ENCODE measurements around the gene MBNL1.
"Not testable (repeated sequence)": the region's sequence is repeated elsewhere in the genome, so short reads cannot be mapped to it uniquely, and the experiment has no call there.

Gene MBNL1

GRCh38 chr3:152321955-152322377 is 53.2 kb downstream of the MBNL1 start:
- no peak for DNase-seq

- DNase-seq: no peak
These were observed 54.0 kb downstream of the MBNL1 start for GRCh38 chr3:152322756-152323155.

DNA sequence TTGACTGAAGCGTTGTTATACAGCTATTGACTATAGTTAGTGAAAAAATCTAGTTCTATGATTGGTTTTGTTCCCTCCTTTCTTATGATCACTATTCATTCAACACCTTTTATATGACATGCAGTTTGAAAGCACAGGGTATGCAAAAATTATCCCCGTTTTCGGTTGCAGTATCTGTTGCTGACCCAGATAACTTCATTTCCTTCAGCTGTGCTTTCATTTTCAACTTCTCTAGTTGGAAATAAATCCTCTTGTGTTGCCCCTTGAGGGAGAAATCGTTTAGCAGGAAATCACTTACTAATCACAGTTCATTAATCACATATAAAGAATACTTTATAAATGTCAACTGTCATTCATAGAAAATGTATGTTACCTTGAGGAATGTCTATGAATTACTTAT is 55.1 kb downstream of the MBNL1 start:
- no peak for DNase-seq

GRCh38 chr3:152325136-152325535 is 56.4 kb downstream of the MBNL1 start:
- no peak for DNase-seq

GRCh38 chr3:152327203-152327602 is 58.5 kb downstream of the MBNL1 start:
- DNase-seq: no peak

- no peak for DNase-seq
These were observed 60.1 kb downstream of the MBNL1 start for GRCh38 chr3:152328841-152329240.

DNA sequence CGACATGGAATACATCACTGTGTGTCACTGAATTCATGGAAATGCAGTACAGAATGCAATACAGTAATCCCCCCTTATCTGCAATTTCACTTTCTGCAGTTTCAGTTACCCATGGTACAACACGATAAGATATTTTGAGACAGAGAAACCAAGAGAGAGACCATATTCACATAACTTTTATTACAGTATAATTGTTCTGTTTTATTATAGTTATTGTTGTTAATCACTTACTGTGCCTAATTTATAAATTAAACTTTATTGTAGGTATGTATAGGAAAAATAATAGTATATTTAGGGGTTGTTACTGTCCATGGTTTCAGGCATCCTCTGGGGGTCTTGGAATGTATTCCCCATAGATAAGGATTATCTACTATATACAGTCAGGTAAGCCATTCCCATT is 61.8 kb downstream of the MBNL1 start:
- DNase-seq: no peak

DNA sequence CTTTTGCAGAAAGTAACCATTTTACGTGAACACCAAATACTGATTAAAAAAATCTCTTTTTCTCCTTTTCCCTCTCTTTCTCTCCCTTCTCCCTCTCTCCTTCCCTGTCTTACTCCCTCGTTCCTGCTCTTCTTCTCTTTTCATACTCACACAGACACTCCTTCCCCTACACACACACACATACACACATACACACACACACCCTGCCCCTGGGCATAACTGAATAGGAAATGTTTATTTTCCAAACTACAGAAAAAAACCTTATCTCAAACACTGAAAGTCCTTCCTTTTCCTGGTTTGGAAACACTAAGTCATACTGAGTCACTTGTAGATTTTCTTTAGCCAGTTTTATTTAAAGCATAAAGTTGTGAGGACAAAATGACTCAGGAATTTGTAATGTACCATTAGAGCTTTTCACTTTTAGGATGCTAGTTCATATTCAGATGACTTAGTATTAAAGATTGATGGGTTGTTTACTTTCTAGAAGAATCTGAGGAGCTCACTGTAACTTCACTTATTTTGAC is 62.4 kb downstream of the MBNL1 start:
- no peak for DNase-seq

GRCh38 chr3:152331998-152332397 is 63.3 kb downstream of the MBNL1 start:
- DNase-seq: no peak

- DNase-seq: no peak
These were observed 65.2 kb downstream of the MBNL1 start for GRCh38 chr3:152333928-152334327.

DNA sequence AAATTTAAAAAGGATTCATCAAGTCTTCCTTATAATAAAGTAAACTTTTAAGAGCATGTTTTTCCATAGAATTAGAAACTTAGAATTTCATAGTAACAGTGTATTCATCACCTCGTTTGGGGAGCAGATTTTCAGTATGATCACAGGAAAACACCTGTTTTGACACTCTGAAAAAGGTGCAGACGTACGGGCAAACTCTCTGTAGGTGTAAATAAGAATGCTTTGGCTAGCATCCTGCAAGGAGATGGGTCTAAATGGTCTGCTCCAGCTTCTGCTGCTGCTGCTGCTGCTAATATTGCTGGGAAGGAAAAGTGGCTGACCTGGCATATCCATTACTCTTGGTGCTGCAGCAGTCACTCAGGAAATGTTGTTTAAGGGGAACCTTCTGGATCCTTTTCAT is 66.0 kb downstream of the MBNL1 start:
- DNase-seq: no peak

DNA sequence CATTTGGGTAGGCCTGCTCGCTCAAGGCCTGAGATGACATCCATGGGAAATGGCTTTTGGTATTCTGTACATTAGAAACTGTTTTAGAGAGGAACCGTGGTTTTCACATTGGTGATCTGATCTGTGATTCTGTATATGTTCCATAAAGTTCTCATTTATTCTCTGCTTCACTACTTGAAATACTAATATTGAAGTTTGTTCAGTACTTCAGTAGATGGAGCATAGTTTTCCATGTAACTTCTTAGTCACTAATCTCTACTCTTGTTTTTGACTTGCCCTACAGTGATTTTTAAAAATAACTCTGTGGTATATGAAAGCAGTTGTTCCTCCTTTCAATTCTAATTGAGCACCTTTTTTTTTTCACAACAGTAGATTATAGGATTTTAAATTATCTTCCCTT is 66.5 kb downstream of the MBNL1 start:
- no peak for DNase-seq

DNA sequence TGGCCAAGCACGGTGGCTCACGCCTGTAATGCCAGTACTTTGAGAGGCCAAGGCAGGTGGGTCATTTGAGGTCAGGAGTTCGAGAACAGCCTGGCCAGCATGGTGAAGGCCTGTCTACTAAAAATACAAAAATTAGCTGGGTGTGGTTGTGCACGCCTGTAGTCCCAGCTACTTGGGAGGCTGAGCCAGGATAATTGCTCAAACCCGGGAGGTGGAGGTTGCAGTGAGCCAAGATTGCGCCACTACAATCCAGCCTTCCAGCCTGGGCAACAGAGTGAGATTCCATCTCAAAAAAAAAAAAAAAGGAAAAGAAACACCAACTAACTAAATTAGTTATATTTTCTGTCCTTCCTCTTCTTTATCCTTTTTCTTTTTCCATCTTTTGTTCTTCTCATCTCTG is 68.6 kb downstream of the MBNL1 start:
- not testable (repeated sequence) for DNase-seq

DNA sequence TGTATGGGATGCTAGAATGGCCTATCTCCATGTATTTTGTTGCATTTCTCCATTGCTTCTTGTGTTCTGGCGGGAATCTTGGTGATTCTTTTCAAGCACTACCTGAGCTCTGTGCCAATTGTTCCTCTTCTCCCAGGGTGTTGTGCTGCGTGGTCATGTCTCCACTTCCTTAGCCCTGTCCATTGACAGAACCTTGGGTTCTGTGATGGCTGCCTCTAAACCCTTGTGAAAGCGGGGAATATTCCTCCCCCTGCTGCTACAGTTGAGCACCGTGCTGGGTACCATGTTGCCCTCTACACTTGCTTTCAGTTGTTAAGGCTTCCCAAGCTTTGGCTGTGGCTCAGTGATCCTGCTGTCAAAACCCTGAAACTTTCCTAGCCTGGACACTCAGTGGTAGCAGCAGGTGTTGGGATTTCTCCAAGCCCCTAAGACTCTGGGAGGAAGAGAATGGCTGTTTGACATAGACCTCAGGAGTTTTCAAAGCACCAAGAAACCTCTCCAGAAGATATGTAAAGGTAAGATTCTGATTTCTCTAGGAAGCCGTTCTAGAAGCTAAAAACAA is 69.5 kb downstream of the MBNL1 start:
- DNase-seq: no peak

GRCh38 chr3:152339881-152340505 is 71.3 kb downstream of the MBNL1 start:
- DNase-seq: no peak

DNA sequence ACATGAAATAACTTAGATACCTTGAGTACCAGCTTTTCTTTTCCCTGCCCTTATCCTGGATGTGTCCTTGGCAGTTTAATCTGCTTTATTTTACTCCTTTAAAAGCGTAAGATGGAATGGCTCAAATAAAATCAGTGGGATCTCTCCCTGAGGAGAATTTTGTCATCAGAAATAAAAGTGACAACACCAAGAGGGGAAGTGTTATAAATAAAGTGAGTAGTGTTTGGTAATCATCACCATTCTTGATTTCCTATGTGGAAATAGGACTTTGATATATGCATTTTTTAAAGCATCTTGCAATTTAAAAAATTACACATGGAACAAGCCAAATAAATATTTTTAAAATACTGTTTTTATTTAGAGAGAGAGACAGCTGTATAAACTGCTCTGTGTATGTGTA is 76.5 kb downstream of the MBNL1 start:
- no peak for DNase-seq

GRCh38 chr3:152346058-152346457 is 77.3 kb downstream of the MBNL1 start:
- DNase-seq: no peak

- no peak for DNase-seq
These were observed 78.0 kb downstream of the MBNL1 start for GRCh38 chr3:152346740-152347139.

- no peak for DNase-seq
These were observed 79.9 kb downstream of the MBNL1 start for GRCh38 chr3:152348436-152349177.

- DNase-seq: no peak
These were observed 80.7 kb downstream of the MBNL1 start for GRCh38 chr3:152349392-152349791.

DNA sequence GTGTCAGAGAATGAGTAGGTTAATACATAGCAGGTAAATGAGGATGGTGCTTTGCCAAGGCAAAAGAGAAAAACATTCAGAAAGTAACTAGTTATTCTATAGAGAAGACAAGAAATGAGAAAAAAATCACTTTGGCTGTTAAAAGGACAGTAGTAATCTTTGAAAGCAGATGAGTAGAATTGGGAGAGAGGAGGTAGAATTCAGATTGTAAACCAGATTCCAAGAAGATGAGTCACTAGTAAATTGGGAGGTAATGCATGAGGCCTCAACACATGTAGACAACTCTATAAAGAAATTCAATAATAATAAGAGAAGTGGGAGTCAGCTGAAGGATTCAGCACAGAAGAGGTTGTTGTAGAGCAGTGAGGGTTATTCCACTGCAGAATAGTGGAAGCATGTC is 81.4 kb downstream of the MBNL1 start:
- no peak for DNase-seq

DNA sequence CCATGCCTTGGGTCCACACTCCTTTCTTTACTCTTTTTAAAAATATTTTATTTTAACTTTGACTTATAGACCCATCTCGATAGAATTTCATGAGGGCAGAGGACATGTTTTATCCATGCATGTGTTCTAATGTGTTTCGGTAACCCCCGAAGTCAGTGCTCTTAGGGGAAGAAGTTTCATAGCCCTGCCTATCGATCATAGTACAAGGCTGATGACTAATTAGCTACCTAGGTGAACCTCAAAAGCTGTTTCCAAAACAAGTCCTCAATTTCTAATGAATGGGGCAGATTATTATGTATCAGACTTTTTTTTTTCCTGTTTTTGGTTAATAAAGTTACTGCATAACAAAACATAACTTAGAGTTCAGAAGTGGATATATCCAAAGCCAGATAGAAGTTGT is 82.0 kb downstream of the MBNL1 start:
- DNase-seq: no peak

GRCh38 chr3:152352554-152352953 is 83.8 kb downstream of the MBNL1 start:
- no peak for DNase-seq

GRCh38 chr3:152353578-152353977 is 84.8 kb downstream of the MBNL1 start:
- DNase-seq: no peak
